ENCODE measurements around the gene ETV3L. TPM values are rescaled to one million over a fixed set of nuclear protein-coding genes. Genes with fewer than 3 reads are reported as not detected.
A peak's percentile ranks its signal among the peaks of the same experiment; 100 is the strongest.

ETV3L gene
- total RNA-seq, 1 donor from 2014 or later, result not detected

DNA sequence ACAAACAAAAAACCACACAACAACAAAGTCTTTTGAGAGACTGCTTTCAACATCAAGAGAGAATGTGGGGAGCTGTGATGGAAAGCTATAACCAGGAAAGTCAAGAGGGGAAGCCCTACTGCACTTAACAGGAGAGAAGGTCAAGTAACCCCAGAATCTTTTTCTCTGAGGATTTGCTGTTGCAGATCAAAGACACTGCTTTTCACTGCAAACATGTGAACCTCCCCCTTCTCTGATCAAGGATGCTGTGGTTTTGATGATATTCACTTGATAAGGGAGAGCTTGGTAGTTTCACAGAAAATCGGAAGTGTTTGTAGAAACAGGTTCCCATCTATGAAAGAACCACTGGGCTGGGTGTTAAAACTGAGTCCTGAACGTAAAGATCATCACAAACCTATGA, 33.8 kb upstream of the ETV3L start:
- intact Hi-C loops (cut with micrococcal nuclease), result no loop called here
- no peak for DNase-seq
- no peak for ATAC-seq

- ATAC-seq, result no peak
- DNase-seq, result no peak
- intact Hi-C loops (cut with micrococcal nuclease), result no loop called here
Measured at GRCh38 chr1:157132616-157133167, 33.1 kb upstream of the ETV3L start.

GRCh38 chr1:157132111-157132510, 32.5 kb upstream of the ETV3L start:
- intact Hi-C loops (cut with micrococcal nuclease), result no loop called here
- ATAC-seq, result no peak
- DNase-seq, result no peak

DNA sequence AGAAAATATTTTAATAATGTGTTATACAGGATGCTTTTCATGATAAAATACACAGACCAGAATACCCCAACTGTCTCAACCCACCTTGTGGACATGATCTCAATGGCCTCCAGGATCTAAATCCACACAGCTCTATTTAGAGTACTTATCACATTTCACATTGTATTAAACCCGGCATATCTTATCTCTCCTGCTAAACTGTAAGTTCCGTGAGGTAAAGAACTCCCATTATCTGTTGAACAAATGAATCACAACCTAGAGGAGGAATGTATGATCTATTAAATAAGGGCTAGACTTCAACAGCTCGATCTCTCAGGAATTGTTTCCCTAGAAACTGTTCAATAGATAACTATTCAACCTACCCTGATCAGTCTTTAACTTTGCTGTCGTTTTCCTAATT, 31.7 kb upstream of the ETV3L start:
- DNase-seq (no peak), ATAC-seq (no peak)

GRCh38 chr1:157124855-157125254, 25.2 kb upstream of the ETV3L start:
- DNase-seq (no peak), ATAC-seq (no peak)
- intact Hi-C loops (cut with micrococcal nuclease), result no loop called here

More for the DNA sequence above, 31.7 kb upstream of the ETV3L start:
- intact Hi-C loops (cut with micrococcal nuclease), result no loop called here

DNA sequence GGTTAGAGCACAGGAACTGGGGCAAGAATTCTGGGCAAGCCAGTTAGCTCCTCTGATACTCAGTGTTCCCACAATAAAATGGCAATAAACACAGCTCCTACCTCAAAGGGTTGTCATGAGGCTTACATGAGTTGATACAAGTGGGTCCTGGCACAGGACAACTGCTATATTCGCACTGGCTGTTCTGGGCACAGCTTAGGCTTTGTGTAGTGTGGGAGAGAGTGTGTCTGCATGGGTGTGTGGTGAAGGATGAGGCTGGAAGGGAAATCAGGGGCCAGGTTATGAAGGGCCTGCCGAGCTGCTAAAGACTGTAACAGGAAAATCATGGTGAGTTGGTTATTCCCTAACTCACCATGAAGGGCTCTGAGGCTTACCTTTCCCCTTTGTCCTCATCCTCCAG, 19.8 kb upstream of the ETV3L start:
- intact Hi-C loops (cut with micrococcal nuclease), result no loop called here
- DNase-seq (no peak), ATAC-seq (peak; percentile 75)

GRCh38 chr1:157119008-157119407, 19.4 kb upstream of the ETV3L start:
- DNase-seq, result no peak
- intact Hi-C loops (cut with micrococcal nuclease), result no loop called here
- ATAC-seq, result no peak

DNA sequence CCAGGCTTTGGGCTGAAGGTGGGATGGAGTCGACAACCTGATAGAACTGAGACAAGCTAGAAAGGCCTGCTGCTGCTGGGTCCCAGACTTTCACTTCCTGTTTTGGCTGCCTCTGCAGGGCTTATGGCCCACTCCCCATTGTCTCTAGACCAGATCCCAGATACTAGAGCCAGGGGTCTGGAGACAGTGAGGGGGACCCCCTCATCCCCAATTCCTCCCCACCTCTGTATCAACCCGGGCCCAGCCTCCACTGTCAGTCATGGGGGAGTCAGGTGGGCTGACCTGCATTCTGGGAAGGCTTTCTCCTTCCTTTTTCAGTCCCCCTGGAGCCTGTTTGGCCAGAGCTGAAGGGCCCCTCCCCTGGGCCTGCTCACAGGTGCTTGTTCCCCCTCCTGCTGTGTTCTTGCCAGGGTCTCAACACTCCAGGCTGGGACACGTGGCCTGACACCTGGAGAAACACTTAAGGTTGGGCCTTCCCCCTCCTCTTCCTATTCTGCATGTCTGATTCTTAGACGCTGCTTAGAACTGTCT, 18.0 kb upstream of the ETV3L start:
- DNase-seq (no peak), ATAC-seq (no peak)
- intact Hi-C loops (cut with micrococcal nuclease), result no loop called here

DNA sequence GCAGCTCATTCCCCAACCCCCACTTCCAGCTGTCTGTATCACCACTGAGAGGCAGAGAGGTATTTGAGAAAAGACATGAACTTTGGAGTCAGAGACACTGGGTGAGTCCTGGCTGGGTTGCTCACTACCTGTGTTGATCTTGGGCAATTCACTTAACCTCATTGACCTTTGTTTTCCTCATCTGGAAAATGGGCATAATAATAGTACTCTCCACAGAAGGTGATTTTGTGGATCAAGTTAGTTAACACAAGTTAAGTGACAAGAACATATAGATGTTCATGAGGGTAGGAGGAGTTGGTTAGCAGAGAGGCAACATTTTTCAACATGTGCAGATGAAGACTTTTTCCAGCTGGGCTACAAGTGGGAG, 17.1 kb upstream of the ETV3L start:
- intact Hi-C loops (cut with micrococcal nuclease), result no loop called here
- ATAC-seq, result no peak
- DNase-seq, result no peak

- ATAC-seq (no peak), DNase-seq (no peak)
- intact Hi-C loops (cut with micrococcal nuclease), result no loop called here
Measured at GRCh38 chr1:157115851-157116736, 16.5 kb upstream of the ETV3L start.

DNA sequence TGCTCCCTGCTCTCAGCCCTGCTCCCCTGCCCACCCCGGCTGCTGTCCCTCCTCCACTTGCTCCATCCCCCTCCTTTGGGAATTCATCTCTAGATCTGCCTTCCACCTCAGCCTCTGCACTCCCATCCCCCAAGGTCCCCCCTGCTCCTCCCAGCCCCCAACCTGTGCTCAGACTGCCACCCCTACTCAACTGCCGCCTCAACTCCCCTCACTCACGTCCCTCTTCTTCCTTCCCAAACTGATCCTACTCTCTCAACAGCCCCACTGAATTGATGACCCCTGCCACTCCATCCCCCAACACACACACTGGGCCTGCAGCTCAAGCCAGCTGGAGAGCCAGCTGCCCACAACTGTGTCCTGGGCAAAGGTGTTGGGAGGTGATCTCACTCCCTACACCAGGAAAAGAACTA, 15.8 kb upstream of the ETV3L start:
- intact Hi-C loops (cut with micrococcal nuclease), result no loop called here
- ATAC-seq, result no peak
- no peak for DNase-seq

DNA sequence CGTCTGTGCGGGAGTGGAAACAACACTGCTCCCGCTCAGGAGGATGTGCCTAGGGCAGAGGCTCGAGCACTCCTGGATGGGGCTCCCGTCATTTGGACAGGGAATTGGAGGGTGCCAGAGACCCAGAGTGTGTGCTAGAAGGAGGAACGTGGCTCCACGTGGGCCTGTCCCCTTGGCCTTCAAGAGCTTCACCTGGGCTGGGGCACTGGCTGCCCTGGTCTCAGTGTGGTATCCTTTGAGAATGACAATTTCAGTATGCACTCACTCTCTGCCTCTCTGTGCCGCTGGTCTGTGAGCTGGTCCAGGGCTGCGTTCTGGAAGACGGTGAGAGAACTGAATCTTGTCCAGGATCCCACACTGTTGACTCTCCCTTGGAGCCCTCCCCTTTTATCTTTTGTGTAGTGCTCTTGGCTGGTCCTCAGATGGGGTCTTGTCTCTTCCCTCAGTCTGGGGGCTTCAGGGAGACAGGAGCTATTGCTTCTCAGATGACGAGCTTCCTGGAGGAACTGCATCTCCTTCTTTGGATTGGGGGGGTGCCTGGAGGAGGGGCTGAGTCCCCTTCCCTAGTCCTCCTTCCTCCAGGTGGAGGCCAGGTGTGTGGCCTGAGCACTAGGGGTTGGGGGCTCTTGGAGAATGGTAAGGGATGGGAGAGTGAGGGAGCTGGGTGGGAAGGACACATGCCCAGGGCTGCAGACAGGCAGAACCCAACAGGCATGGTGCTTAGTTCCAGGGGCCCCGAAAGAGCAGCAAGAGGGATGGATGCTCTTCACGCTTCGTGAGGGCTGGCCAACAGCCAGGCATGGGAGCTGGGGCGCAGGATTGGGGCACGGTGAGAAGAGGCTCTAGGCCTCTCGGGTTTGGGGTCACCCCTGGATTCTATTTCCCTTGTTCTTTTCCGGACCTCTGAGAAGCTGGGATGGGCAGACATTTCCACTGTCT, 14.8 kb upstream of the ETV3L start:
- DNase-seq (no peak), ATAC-seq (no peak)
- intact Hi-C loops (cut with micrococcal nuclease), result no loop called here

DNA sequence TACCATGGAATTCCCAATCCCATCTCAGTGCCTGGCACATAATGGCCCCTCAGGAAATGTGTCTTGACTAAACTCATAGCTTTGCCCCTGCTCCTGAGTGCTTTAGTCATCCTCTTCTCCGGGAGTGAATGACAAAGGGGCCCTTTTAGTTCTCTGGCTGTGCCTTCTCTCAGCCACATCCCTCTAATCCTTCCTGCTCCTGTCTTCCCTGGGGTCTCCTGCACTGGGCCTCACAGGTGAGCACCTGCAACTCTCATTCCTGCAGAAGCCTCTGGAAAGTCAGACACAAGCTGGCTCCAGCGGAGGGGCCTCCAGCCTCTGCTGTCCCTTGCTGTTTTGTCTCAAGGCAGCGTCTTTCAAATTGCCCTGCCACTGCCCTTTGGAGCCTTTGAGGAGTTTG, 14.0 kb upstream of the ETV3L start:
- DNase-seq (no peak), ATAC-seq (no peak)
- intact Hi-C loops (cut with micrococcal nuclease), result no loop called here

DNA sequence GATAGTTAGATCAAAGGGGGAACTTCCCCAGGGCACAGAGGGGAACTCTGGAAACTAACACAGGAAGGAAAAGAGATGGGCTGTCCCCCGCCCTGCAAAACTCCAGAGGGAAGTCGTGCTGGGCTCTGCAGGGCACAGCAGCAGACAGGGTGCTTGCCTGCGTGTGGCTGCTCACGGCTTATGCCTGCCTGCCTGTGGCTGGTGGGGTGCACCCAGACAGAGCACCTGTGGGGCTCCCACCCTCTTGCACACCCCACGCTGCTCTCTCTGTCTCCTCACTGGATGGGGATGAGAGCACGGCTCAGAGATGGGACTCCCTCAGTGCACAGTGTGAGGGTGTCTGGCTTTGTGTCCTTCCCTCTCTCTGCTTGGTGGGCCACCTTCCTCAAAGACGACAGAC, 13.5 kb upstream of the ETV3L start:
- ATAC-seq, result peak; percentile 63
- intact Hi-C loops (cut with micrococcal nuclease), result no loop called here
- DNase-seq, result no peak

DNA sequence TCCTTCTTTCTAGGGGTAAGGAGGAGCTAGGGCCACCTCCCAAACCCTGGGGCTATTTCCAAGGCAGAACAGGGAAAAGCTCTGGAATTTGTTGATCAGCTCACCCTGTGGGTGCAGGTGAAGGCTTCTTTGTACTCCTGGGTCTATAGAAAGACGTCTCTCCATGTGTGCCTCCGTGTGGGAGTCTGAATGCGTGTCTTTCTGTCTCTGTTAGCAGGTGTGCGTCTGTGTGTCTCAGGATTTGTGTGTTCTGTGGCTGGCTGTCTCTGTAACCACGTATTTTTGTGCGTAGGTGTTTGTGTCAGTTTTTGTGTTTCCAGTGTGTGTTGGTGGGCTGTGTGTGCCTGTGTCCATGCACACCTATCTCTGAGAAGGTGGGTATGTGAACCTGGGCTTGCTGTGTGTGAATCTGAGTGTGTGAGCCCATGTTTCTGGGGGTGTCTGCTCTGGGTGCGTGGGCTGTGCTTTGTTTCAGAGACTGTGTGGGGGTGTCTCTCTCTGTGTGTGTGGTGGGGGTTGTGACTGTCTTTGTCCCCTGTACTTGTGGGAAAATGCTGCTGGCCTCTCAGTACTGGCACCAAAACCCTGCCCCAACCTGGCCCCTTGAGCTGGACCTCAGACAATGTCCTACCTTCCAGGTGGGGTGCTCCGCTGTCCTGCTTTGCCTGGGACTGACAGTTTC, 12.7 kb upstream of the ETV3L start:
- DNase-seq (no peak), ATAC-seq (no peak)
- intact Hi-C loops (cut with micrococcal nuclease), result no loop called here

DNA sequence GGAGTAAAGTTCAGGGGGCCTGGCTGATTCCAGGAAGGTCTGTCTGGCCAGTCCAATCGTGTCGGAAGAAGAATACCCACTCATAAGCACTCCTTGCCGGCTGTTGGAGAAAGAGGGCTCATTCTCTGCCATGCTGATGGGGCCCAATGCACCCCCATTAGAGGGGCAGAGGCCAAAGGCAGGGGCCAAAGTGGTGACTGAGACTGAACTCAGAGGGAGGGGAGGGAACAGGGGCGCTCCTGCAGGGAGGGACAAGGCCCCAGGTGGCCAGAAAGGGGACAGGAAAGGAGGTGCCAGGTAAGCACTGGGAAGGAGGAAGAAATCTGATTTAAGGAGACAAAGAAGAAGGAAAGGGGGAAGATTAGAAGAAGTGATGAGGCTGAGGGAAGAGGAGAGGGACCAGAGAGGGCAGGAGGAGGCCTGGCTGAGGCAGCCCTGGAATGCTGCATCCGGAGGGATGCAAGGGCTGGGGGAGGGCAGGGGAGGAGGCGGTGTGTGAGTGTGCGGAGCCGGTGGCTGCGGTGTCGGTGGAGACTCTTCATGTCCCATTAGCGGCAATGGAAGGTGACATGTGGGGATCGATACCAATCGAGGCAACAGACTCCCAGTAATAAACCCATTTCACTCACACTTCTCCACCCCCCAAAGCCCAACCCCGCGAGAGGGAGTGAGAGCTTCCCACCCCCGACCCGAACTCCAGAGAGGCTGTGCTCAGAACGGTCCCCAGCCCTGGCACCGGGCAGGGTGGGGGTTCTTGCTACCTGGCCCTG, 12.0 kb upstream of the ETV3L start:
- ATAC-seq (no peak), DNase-seq (no peak)
- intact Hi-C loops (cut with micrococcal nuclease), result no loop called here

DNA sequence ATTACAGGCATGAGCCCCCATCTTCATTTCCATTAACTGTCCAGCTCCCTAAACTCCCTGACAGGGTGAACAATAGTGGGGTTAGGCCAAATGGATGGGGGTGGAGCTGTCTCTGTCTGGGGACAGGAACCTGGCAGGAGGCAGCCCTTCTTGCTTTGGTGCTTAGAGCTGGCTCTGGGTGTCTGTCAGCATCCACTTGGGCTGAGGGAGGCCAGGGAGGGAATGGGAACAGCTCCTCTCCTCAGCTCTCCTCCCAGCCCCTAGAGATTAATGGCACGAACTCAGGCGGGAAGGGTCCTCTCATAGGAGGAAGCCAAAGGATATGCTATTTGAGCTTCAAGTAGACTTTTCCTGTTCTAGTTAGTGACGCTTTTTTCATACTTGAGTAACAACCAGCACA, 11.1 kb upstream of the ETV3L start:
- DNase-seq (no peak), ATAC-seq (no peak)
- intact Hi-C loops (cut with micrococcal nuclease), result no loop called here

GRCh38 chr1:157110003-157110402, 10.4 kb upstream of the ETV3L start:
- intact Hi-C loops (cut with micrococcal nuclease), result no loop called here
- ATAC-seq, result no peak
- no peak for DNase-seq

- DNase-seq (no peak), ATAC-seq (no peak)
- intact Hi-C loops (cut with micrococcal nuclease), result no loop called here
Measured at GRCh38 chr1:157108448-157108847, 8.8 kb upstream of the ETV3L start.

Data from left ventricle myocardium superior (tissue), 1 donor.